RWPE2 (cell line): ENCODE data around the gene ADAP1.

ENCODE experiments used
- ATAC-seq: fragments of 200-7000 bp; cut with Tn5 transposase; 3 replicates; pipeline ENCODE4 v1.9.1; 2021; ENCODE audit warnings: low read depth
- DNase-seq: peaks from one replicate; pipeline ENCODE4 v3.0.0-alpha.2; 2020; ENCODE audit warnings: low spot score
- H3K27ac ChIP-seq: fragments of 450-650 bp; 2 replicates; pipeline ENCODE4 v1.5.1; 2017; ENCODE audit warnings: mild to moderate bottlenecking; ENCODE audit not compliant: poor library complexity, severe bottlenecking
- H3K27me3 ChIP-seq: fragments of 250-450 bp; sonication (Bioruptor Pico); 2 replicates; pipeline ENCODE4 v1.5.1; 2021; ENCODE audit warnings: mild to moderate bottlenecking, moderate library complexity; ENCODE audit not compliant: insufficient read depth, poor library complexity, severe bottlenecking
- H3K36me3 ChIP-seq: fragments of 250-450 bp; sonication (Bioruptor Pico); 2 replicates; pipeline ENCODE4 v1.5.1; 2020; ENCODE audit warnings: low read depth, mild to moderate bottlenecking, moderate library complexity
- H3K4me1 ChIP-seq: fragments of 250-450 bp; sonication (Bioruptor Pico); 2 replicates; pipeline ENCODE4 v1.5.1; 2021; ENCODE audit warnings: mild to moderate bottlenecking, moderate library complexity; ENCODE audit not compliant: insufficient read depth, poor library complexity, severe bottlenecking
- H3K4me3 ChIP-seq: fragments of 250-450 bp; sonication (Bioruptor Pico); 2 replicates; pipeline ENCODE4 v1.5.1; 2021; ENCODE audit warnings: mild to moderate bottlenecking, moderate library complexity; ENCODE audit not compliant: severe bottlenecking
- H3K9me3 ChIP-seq: fragments of 250-450 bp; sonication (Bioruptor Pico); 2 replicates; pipeline ENCODE4 v1.5.1; 2021; ENCODE audit warnings: mild to moderate bottlenecking, moderate library complexity; ENCODE audit not compliant: severe bottlenecking
- CTCF ChIP-seq: fragments of 450-650 bp; IDR thresholded peaks from one replicate; pipeline ENCODE4 v1.5.1; 2017; ENCODE audit warnings: mild to moderate bottlenecking, moderate library complexity; ENCODE audit not compliant: poor library complexity, severe bottlenecking

The ADAP1 gene

DNA sequence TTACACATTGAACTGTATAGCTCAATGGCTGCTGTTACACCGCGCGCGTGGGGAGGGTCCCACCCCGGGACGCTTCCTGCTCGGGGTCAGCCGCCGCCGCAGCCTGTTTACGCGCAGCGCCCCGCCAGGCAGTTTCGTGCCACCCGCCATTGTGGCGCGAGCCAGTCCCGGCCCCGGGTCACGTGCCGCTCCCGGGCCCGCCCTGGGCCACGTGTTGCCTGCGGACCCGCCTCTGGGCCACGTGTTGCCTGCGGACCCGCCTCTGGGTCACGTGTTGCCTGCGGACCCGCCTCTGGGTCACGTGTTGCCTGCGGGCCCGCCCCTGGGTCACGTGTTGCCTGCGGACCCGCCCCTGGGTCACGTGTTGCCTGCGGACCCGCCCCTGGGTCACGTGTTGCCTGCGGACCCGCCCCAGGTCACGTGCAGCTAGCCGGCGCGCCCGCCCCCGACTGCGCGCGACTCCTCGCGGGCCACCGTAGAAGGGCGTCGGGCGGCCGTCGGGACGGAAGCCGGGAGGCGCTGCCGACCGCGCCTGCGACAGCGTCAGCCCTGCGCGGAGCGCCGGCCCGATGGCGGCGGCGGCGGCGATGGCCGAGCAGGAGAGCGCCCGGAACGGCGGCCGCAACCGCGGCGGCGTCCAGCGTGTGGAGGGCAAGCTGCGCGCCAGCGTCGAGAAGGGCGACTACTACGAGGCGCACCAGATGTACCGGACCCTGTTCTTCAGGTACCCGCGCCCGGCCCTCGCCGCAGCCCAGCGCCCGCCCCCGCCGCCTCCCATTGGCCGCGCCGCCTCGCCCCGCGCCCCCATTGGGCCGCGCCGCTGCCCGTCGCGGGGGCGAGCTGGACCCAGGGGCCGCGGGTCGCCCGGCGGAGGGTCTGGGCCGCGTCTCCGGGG is 78.2 kb downstream of the ADAP1 start, which contains the start of gene GET4:
TSS of gene GET4 (plus strand) at position 478 of the 895 bp plus-strand sequence. CDS start at position 570, 92 bp downstream.
- Histone ChIP-seq H3K4me3 (peak within 1 kb of the TSS; percentile 100), H3K27me3 (no peaks in the 10 kb centered on the region), H3K36me3 (peaks cover 62% of the 10 kb centered on the region), H3K27ac (peak within 1 kb of the TSS; percentile 38), H3K4me1 (peaks cover 6% of the 10 kb centered on the region), H3K9me3 (no peaks in the 10 kb centered on the region)
- ATAC-seq (peak; percentile 80), DNase-seq (peak; percentile 94)
- TF ChIP-seq CTCF: no peak

DNA sequence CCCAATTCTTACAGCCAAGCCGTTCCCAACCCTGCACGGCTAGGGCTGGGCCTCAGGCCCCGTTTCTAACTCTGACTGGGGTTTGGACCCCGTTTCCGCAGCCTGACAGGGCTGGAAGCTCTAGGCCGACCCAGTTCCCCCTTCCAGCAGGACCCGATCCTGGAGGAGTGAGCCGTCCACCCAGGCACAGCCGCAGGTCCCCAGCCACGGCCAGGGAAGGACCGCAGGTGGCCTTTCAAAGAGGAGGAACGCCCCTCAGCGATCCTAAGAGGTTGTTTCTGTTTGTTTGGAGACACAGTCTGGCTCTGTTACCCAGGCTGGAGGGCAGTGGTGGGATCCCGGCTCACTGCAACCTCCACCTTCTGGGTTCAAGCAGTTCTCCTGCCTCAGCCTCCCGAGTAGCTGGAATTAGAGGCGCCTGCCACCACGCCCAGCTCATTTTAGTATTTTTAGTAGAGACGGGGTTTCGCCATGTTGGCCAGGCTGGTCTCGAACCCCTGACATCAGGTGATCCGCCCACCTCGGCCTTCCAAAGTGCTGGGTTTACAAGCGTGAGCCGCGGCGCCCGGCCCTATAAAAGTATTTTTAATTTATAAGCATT is 78.9 kb downstream of the ADAP1 start:
- ATAC-seq (no peak), DNase-seq (peak; percentile 67)
- H3K27ac ChIP-seq: no peak overlapping the region
- peaks cover 68% of the 10 kb centered on the region for H3K36me3 ChIP-seq
- no peaks in the 10 kb centered on the region for H3K9me3 ChIP-seq
- H3K4me1 ChIP-seq: peaks cover 6% of the 10 kb centered on the region
- H3K4me3 ChIP-seq: peak overlapping the region; percentile 28
- no peak for TF ChIP-seq CTCF
- H3K27me3 ChIP-seq: no peaks in the 10 kb centered on the region

- H3K27me3 ChIP-seq: no peaks in the 10 kb centered on the region
- peaks cover 6% of the 10 kb centered on the region for H3K4me1 ChIP-seq
- H3K4me3 ChIP-seq: no peak overlapping the region
- H3K9me3 ChIP-seq: no peaks in the 10 kb centered on the region
- TF ChIP-seq CTCF: no peak
- peaks cover 73% of the 10 kb centered on the region for H3K36me3 ChIP-seq
- no peak overlapping the region for H3K27ac ChIP-seq
- ATAC-seq (no peak), DNase-seq (no peak)
Observed at GRCh38 chr7:875051-875450, 79.4 kb downstream of the ADAP1 start.

DNA sequence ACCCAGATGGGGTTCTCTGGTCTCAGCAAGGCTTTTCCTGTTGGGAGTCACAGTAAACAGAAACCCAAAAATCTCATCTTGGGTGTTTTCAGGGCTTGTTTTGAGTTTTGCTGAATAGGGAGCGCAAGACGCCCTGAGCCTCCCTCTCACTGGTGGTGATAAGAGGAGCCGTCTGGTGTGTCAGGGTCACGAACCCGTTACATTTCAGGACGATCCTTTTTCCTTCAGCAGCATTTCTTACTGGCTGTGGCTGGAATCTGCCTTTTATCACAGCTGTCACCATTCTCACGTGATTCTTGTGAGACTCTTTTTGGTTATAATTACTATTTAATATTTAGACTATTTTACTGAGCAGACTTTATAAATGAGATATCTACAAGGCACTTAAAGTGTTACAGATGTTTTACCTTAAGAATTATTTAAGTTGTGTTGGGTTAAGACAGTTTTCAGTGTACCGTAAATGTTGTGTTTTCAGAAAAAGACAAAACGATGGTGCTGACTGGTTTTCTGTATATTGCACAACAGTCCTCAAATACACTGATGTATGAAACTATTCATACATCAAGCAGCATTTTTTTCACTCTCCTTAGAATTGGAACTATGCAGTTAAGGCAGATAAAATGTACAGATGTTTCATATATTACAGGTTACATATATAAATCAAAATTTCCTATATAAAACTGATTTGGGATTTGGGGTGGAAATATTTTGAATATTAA is 80.3 kb downstream of the ADAP1 start:
- no peak for TF ChIP-seq CTCF

More for the DNA sequence above, 80.3 kb downstream of the ADAP1 start:
- DNase-seq (no peak), ATAC-seq (no peak)
- Histone ChIP-seq H3K9me3 (no peaks in the 10 kb centered on the region), H3K27me3 (no peaks in the 10 kb centered on the region), H3K27ac (peak overlapping the region; percentile 9), H3K36me3 (peaks cover 72% of the 10 kb centered on the region), H3K4me1 (peaks cover 6% of the 10 kb centered on the region), H3K4me3 (no peak overlapping the region)
